HG03354 (cell line): ENCODE measurements around the gene TGFBR3.

Experiments used
- ATAC-seq: cut with Tn5 transposase; IDR thresholded peaks from one replicate; pipeline ENCODE4 v1.9.1; 2021; ENCODE audit warnings: mild to moderate bottlenecking; ENCODE audit not compliant: unreplicated experiment, poor library complexity, severe bottlenecking

Gene TGFBR3

DNA sequence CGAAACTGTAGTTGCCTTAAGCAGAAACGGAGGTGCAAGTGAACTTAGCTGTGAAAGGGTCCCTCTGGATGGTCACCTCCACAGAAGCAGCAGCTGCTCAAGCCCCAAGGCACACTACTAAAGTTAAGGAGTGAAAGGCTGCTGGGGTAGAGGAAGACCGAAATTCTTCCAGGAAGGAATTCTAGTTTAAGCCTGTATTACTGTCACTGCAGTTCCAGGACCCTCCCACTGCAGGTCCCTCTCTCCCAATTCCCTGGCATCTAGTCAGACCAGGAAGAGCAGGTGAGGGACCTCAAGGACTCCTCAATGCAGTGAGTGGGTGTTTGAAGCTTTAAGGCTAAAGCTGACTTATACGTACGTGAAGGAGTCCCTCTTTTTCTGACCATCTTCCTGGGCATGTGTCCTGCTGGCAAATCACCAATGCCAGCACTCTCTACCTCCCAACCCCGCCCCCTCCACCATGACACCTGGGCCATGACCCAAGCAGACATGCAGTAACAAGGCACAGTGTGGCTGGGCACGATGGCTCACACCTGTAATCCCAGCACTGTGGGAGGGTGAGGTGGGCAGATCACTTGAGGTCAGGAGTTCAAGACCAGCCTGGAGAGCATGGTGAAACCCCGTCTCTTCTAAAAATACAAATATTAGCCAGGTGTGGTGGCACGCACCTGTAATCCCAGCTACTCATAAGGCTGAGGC lies 57.2 kb downstream of the TGFBR3 start:
- no peak for ATAC-seq

DNA sequence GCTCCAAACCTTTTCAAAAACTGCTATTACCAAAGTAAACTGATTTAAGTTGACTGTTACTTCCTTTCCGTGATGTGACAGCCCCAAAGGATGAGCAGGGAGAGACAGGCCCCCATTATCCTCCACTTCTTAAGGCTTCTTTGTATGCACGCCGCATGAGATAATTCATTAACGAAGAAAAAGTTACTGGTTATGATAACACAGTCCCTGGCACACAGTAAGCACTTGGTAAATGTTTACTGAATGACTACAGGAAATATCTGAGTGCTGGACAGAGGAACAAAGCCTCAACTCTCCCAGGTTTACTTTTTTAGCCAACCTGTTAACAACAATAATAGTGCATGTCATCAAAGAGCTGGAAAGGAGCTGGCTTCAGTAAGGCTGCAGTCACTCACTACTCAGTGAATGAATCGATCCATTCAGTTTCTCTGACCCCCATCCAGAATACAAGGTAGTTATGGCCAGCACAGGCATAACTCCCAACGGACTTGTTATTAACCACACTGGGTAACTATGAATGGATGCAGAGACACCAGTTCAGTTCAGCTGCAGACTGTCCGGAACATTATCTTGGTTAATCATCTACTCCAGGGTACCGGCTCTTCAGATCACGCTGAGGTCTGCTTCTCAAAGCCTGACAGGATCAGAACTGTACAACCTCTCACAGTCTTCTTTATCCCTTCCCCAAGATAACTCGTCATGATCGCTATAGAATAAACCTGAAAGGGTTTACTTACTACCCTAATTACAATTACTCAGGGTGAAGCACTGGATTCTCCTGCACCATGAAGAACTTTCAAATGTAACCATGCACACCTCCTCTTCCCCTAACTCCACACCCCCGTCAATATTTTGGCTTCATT lies 58.3 kb downstream of the TGFBR3 start:
- no peak for ATAC-seq

DNA sequence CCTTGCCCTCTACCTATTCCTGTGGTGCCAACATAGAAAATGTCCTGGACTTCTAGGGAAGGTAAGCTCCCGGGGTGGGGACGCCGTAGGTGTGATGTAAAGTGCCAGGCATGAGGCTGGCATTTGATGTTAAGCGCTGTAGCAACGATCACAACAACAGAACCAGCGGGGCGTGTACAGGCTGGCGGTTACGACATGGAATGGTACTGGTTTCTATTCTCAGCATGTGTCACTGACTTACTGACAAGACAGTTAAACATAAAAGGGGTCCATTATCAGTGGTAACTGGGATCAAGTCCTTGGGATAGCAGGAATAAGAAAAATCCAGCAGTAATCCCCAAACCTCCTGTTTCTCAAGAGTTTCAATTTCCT lies 58.9 kb downstream of the TGFBR3 start:
- ATAC-seq = no peak

DNA sequence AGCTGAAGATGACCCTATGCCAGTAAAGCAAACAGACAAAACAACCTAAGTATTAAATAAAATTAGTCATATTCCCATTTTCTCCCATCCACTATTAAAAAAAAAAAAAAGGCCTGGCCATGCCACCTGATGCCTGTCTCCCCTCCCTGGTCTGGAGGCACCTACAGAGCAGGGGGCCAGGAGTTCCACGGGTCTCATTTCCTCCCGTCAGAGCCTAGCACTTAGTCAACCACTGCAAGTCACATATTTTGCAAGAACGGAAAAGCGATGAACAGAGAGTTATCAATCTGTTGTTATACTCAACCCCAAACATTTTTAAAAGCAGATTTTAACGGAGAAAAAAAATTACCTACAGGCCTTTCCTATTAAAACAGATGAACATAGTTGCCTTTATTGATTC lies 59.3 kb downstream of the TGFBR3 start:
- no peak for ATAC-seq

DNA sequence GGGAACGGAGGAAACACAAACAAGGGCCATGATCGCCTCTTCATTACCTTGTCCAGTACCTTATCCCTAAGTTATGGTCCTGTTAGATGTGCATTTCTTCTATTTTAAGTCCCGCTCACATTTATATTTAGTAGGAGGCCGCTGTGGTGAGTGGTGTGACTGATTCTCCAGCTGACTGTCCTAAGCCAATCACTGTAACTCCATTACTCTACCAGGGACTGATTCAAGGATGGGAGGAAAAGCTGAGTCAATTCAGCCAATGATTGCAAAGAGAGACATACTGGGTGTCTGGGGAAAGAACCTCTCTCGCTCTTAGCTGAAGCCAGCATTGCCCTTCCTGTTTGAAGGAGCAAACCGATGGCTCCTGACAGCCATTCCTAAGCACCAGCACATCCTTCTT lies 59.7 kb downstream of the TGFBR3 start:
- no peak for ATAC-seq

DNA sequence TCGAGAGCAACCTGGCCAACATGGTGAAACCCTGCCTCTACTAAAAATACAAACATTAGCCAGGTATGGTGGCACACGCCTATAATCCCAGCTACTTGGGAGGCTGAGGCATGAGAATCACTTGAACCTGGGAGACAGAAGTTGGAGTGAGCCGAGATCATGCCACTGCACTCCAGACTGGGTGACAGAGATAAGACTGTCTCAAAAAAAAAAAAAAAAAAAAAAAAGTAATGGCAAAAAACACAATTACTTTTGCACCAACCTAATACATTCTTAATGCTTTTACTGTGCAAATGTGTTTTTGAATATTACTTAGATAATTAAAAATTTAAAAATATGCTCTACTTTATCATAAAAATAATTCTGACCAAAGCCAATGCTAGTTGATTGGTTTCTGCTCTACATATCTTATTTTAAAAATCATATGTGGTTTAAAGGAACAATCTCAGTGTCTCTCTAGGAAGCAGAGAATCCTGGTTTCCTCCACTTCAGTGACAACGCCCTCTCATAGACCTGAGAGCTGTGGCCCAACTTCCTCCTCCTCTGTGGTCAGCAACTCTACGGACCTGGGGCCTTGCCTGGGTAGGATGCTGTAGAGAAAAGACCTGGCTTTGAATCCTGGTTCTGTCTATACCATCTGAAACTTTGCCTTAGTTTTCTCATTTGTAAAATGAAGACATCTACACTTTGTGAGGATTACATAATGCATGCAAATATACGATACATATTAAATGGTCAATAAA lies 64.7 kb downstream of the TGFBR3 start:
- no peak for ATAC-seq

DNA sequence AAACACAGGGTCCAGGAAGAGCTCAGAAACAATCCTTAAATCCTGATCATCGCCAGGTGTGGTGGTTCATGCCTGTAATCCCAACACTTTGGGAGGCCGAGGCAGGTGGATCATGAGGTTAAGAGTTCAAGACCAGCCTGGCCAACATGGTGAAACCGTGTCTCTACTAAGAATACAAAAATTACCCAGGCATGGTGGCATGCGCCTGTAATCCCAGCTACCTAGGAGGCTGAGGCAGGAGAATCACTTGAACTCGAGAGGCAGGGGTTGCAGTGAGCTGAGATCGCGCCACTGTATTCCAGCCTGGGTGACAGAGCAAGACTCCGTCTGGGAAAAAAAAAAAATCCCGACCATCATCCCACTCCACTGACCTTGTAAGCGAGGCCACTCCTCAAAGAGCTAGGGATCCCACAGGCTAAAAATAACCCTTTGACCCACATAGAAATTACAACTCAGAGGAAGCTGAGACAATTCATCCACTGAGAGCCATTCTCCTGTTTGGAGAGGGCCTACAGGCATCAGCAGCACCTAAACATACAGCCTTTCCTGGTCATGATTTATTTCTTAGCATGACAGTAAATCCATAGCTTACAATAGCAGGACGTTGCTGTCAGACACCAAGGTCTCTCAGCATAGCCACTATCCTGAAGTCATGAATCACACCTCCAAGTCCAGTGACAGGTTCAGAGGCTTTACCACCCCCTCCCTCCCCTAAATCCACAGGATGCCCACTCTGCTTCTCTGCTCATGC lies 66.7 kb downstream of the TGFBR3 start:
- no peak for ATAC-seq

DNA sequence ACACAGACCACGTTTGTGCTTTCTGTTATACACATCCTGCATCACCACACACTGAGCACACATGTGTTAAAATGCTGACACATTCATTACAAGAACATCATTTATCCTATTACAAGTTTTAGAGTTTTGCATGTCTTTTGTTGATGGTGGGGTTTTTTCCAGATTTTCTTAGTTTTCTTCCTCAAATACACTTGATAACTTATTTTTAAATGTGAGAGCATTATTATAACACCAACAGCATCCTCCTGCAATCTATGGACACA lies 67.3 kb downstream of the TGFBR3 start:
- no peak for ATAC-seq

DNA sequence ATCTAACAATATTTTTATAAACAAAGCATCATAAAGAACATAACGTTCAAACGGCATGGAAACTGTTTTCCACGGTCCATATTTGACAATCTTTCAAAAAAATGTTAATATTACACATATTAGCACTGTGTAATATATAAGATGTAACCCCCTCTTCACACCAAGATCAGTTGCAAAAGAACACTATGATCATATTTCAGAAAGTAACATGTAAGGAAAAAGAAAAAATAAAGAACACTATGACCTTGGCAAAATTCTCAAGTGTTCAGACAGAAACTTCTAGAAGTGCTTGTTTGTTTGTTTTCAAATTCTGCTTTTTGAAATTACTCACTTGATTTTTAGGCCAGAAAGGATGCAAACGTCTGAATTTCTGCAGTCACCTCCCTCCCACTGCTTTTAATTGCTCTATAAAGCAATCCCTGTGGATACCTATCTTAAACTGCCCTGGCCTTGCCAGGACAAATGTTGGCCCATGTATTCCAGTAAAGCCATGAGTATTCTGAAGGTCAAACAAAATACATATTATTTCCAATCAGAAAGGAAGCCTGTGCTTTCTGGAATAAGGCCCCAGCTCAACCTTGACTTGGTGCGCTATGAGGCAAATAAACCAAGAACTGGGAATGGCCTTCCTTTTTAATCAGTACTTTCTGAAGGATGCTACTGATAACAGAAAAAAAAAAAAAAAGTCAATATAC lies 68.6 kb downstream of the TGFBR3 start:
- ATAC-seq = no peak

DNA sequence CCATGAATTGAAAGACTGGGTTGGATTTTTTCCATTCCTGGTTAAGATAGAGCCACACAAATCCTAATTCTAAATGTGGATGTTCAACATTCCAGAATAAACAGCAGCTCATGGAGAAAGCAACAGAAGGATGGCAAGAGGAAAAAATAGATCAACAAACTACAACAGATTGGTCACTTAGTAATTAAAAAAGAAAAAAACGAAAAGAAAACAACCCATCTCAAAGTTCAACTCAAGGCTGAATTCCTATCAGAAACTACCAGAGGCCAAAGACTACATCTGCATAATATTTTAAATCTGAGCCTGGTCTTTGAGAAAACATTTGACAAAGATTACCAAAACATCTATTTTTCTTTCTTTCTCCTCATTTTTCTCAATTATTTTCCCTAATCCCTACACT lies 69.9 kb downstream of the TGFBR3 start:
- ATAC-seq = no peak

DNA sequence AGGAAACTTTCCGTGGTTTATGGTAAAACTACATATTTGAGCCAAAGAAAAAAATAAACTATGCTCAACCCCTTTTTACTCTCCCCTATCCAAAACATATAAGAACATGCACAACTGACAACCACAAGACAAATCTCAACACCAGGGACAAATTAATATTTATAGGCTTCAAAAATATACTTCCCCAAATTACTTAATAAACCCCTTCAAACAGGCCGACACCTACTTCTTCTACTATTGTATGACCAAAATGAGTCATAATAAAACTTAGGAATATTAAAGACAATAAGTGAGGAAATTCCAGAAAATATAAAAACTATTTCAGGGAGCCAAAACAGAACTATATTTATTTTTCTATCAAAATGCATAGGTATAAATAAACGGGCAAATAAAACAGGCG lies 71.5 kb downstream of the TGFBR3 start:
- ATAC-seq = no peak

DNA sequence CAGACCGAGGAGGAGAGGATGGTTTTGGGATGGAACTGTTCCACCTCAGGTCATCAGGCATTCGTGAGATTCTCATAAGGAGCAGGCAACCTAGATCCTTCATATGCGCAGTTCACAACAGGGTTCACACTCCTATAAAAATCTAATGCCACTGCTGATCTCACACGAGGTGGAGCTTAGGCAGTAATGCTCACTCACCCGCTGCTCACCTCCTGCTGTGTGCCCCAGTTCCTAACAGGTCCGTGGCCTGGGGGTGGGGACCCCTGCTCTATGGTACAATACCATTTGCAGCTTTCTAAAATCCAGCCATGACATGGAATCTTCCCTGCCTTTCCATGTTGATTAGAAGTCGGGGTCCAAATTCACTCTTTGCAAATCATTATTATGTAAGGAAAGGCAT lies 72.1 kb downstream of the TGFBR3 start:
- ATAC-seq = no peak

DNA sequence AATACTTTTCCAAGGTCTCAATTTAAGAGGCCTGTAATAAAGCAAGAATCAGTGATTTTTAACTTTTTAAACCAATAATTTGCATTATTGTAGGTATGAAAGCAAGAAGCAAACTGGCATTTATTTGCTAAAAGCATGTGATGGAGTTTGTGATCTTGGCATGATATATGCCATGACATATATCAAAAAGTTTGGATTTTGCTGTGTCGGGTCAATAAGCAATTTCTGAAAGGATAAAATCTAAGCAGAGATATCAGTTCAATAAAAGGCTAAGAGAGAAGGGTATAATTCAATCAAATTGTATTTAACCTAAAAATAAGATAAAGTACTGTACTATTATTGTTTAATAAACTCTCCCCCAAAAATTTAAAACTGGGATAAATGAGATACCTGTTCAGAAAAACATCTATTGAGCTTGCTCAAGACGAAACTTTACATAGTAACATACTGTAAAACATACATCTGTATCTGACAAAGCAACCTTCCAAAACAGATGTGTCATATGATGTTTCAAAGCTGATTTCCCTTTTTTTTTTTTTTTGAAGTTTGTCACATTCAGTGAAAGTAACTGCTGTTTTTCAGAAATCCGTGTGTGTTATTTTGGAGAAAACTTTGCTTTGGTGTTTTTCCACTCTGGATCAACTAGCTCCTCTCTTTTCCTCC lies 74.5 kb downstream of the TGFBR3 start:
- ATAC-seq = no peak

DNA sequence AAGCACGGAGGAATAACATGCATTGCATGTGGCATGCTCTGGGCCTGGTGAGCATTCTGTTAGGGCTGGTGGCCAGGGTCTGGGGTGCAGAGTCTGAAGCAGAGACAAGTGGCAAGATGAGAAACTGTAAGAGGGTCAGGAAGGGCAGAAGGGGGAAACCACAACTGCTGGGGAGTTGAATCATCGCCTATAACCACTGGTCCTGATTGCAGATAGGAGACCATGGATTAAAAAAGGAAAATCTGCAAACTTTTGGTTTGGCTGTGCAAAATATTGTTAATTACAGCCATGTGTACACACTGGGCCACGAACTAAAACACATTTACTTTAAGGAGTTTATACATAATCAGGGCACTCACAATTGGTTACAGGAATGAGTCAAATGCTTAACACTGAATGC lies 76.6 kb downstream of the TGFBR3 start:
- no peak for ATAC-seq

DNA sequence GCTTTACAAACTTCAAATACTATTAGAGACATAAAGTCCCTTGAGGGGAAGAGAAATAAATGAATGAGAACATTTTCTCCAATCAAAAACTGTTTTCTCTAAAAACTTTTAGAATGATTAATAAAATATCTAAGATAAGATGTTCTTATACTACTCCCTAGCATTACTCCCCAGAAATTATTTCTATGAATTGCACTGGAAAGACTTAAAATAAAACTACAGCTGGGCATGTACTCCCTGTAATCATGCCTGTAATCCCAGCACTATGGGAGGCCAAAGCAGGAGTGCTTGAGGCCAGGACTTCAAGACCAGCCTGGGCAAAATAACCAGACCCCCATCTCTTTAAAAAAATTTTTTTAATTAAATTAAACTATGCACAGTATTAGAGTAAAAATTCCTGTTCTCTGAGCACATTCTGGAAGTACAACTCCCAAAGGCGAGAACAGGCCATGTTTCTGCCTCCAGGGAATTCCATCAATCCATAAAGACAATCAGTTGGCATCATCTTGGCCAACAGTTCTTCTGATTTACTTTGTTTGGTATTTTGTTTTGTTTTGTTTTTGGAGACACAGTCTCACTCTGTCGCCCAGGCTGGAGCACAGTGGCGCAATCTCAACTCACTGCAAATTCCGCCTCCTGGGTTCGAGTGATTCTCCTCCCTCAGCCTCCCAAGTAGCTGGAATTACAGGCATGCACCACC lies 77.9 kb downstream of the TGFBR3 start:
- ATAC-seq = no peak

DNA sequence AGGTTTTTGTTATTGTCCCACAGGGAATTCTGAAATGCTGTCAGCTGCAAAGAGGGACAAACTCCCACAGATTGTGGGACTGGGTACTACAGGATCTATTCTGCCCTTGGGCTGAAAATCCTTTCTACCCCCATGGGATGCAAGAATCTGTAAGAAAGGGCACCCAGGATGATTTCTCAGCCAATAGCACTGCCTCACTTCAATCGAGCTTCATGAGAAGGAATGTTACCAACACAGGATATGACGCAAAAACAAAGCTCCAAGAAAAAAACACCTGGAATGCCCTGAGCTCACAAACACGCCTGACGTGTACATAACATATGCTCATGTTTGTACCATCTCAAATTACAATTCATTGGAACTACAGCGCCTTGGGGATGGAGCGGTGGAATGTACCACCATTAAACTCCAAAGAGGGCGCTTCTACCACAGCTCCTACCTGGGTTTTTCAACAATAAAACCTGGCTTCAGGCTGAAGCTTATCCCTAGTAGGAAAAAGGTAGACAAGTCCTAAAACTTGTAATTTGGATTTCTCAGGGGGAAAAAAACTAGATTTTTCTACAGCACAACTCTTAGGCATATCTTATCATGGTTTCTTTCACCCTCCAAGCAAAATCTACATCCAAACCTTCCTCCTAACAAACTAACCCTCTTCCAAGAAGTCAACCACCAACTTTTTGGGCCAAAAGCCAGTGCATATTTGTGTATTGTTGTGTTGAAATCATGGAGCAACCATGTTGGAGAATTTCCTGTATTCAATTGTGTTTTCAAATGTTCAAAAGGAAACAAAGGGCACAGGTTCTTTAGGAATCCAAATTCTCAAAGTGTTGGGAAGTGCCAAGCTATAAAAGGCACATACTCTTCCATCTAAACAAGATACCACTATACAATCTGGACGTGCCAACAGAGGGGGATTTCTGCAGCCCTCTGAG lies 78.9 kb downstream of the TGFBR3 start:
- no peak for ATAC-seq

DNA sequence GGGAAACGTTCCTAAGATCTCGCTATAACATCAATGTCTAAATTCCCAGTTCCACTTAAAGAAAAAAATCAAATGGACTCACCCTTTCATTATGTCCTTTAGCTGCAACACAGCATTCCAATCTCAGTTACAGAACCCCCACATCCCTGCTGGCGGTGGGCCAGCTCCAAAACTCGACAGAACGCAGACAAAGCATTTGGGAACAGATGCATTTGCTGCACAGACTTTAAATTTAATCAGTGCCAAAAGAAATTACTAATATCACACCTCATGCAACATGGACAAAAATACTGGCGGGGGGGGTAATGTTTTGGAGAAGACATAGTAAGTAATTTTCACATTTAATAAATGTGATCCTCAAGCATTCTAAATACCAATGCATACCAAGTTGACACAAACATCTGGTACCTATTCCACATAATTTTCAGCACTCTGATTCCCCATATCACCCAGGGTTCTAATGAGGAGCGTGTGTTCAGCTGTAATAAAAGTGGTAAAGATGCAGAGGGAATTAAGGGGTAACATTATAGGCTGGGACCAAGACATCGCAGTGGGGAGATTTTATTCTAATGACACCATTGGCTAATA lies 79.7 kb downstream of the TGFBR3 start:
- ATAC-seq = no peak
